Endothelial cell of umbilical vein (primary cell): ENCODE data around the gene DAB2. TPM values are rescaled to one million over a fixed set of nuclear protein-coding genes. Genes with fewer than 3 reads are reported as not detected.
A peak's percentile ranks its signal among the peaks of the same experiment; 100 is the strongest.

Experiments
- Bru-seq: library from RNA; stranded (reverse); fragments of 400-500 nt; gene quantifications from one replicate; lab custom pipeline; 2021; lab: Mats Ljungman, UMichigan
- BruChase-seq, 2 experiments: library from RNA; stranded (reverse); fragments of 400-500 nt; gene quantifications; one replicate each; lab custom pipeline; 2021; lab: Mats Ljungman, UMichigan
- BruUV-seq: library from RNA; stranded (reverse); fragments of 400-500 nt; replicated peaks from 2 replicates; lab custom pipeline; 2021; lab: Mats Ljungman, UMichigan
- CTCF ChIA-PET: fragments of 300-600, 350-600 bp; sonication (Branson Sonifier 250); formaldehyde crosslinking; loops from one replicate; lab custom pipeline; 2021; ENCODE audit warnings: antibody characterized with exemption, inconsistent platforms; lab: Charles Lee
- POLR2A ChIA-PET: fragments of 300-600, 350-600 bp; sonication (Branson Sonifier 250); formaldehyde crosslinking; loops from one replicate; lab custom pipeline; 2021; ENCODE audit warnings: antibody characterized with exemption, inconsistent platforms; lab: Charles Lee
- DNase-seq: peaks from one replicate; pipeline ENCODE4 v3.0.0-alpha.2; 2011; ENCODE audit warnings: low read depth, low spot score
- FAIRE-seq: peaks from 2 replicates; lab custom pipeline; 2011; peaks lifted over from hg19 to GRCh38; lab: Jason Lieb, UNC
- H2AFZ ChIP-seq: 2 replicates; pipeline ENCODE4 v1.6.0; 2012; ENCODE audit warnings: low read depth, low read length, control low read depth, inconsistent platforms
- H3K27ac ChIP-seq: 2 replicates; pipeline ENCODE4 v1.5.1; 2011; ENCODE audit warnings: low read depth, mild to moderate bottlenecking, control low read depth, low read length, moderate library complexity; ENCODE audit not compliant: insufficient read depth
- H3K27me3 ChIP-seq, 2 experiments: 2 replicates each; pipeline versions ENCODE4 v1.6.0 to v1.6.1; 2011; ENCODE audit warnings: low read length in 2 of 2, mixed read lengths in 1 of 2; ENCODE audit not compliant: control insufficient read depth in 2 of 2, insufficient read depth in 2 of 2
- H3K36me3 ChIP-seq, 2 experiments: 2 replicates in 1 of 2; 3 replicates in 1 of 2; pipeline ENCODE4 v1.5.1; 2011; ENCODE audit warnings: low read length in 2 of 2, mild to moderate bottlenecking in 1 of 2, moderate library complexity in 1 of 2; ENCODE audit not compliant: control insufficient read depth in 2 of 2, insufficient read depth in 2 of 2; ENCODE audit errors: extremely low read depth in 1 of 2
- H3K4me1 ChIP-seq: 3 replicates; pipeline ENCODE4 v1.5.1; 2011; ENCODE audit warnings: mild to moderate bottlenecking, low read length; ENCODE audit not compliant: control insufficient read depth, insufficient read depth; ENCODE audit errors: extremely low read depth
- H3K4me2 ChIP-seq: 2 replicates; pipeline ENCODE4 v1.6.1; 2011; ENCODE audit warnings: low read length, control low read depth, mixed read lengths; ENCODE audit not compliant: insufficient read depth
- H3K4me3 ChIP-seq, 3 experiments: fragments of 200-600 bp in 1 of 3; sonication (generic), shearing (Covaris generic) in 1 of 3; replicated peaks in 1 of 3; 2 replicates each; pipeline ENCODE4 v1.5.1; 2011 to 2016; ENCODE audit warnings: control low read depth in 3 of 3, low read length in 3 of 3, mild to moderate bottlenecking in 2 of 3, inconsistent platforms in 1 of 3, low read depth in 1 of 3, moderate library complexity in 1 of 3; ENCODE audit not compliant: insufficient read depth in 1 of 3
- H3K79me2 ChIP-seq: 2 replicates; pipeline ENCODE4 v1.6.0; 2012; ENCODE audit warnings: low read length, inconsistent platforms; ENCODE audit not compliant: control insufficient read depth, insufficient read depth
- H3K9ac ChIP-seq: replicated peaks from 2 replicates; pipeline ENCODE3; 2011; ENCODE audit warnings: low read length, control low read depth; ENCODE audit not compliant: insufficient read depth; ENCODE audit errors: extremely low read depth
- H3K9me1 ChIP-seq: replicated peaks from 3 replicates; pipeline ENCODE4 v1.6.0; 2011; ENCODE audit warnings: mild to moderate bottlenecking, low read length; ENCODE audit not compliant: control insufficient read depth, insufficient read depth; ENCODE audit errors: extremely low read depth
- H3K9me3 ChIP-seq: replicated peaks from 2 replicates; pipeline ENCODE4 v1.5.1; 2012; ENCODE audit warnings: low read length, inconsistent platforms; ENCODE audit not compliant: control insufficient read depth, insufficient read depth
- H4K20me1 ChIP-seq: replicated peaks from 2 replicates; pipeline ENCODE3; 2011; ENCODE audit warnings: mild to moderate bottlenecking, low read length; ENCODE audit not compliant: control insufficient read depth, insufficient read depth; ENCODE audit errors: extremely low read depth
- CTCF ChIP-seq, 2 donors: IDR thresholded peaks; 1 replicate in 1 of 2; 2 replicates in 1 of 2; pipeline ENCODE4 v1.5.1; 2011; ENCODE audit warnings: low read length in 2 of 2, mild to moderate bottlenecking in 2 of 2, moderate library complexity in 2 of 2, control low read depth in 1 of 2, inconsistent platforms in 1 of 2, low read depth in 1 of 2; ENCODE audit not compliant: insufficient read depth in 1 of 2; ENCODE audit errors: extremely low read depth in 1 of 2
- EZH2 ChIP-seq: IDR thresholded peaks from 2 replicates; pipeline ENCODE4 v1.6.1; 2012; ENCODE audit warnings: borderline replicate concordance, low read depth, mild to moderate bottlenecking, moderate library complexity, low read length, inconsistent platforms; ENCODE audit not compliant: severe bottlenecking
- FOS ChIP-seq: IDR thresholded peaks from 2 replicates; pipeline ENCODE4 v1.6.1; 2011; ENCODE audit warnings: mild to moderate bottlenecking, low read length, moderate library complexity, borderline replicate concordance; ENCODE audit not compliant: insufficient read depth
- GATA2 ChIP-seq: IDR thresholded peaks from 2 replicates; pipeline ENCODE4 v1.7.0; 2011; ENCODE audit warnings: low read depth, mild to moderate bottlenecking, moderate library complexity, mixed read lengths, low read length; ENCODE audit not compliant: insufficient read length, insufficient read depth
- JUN ChIP-seq: IDR thresholded peaks from 2 replicates; pipeline ENCODE4 v1.6.1; 2011; ENCODE audit warnings: borderline replicate concordance, low read depth; ENCODE audit not compliant: insufficient read length, insufficient read depth
- MAX ChIP-seq: IDR thresholded peaks from 2 replicates; pipeline ENCODE4 v1.6.1; 2011; ENCODE audit not compliant: insufficient read depth, insufficient read length
- MYC ChIP-seq: IDR thresholded peaks from one replicate; pipeline ENCODE4 v1.6.1; 2011; ENCODE audit warnings: mild to moderate bottlenecking, low read depth, low read length
- POLR2A ChIP-seq: IDR thresholded peaks from 2 replicates; pipeline ENCODE4 v1.6.1; 2012; ENCODE audit warnings: low read depth, mild to moderate bottlenecking, control low read depth, low read length
- POLR2AphosphoS5 ChIP-seq: IDR thresholded peaks from 2 replicates; pipeline ENCODE4 v1.6.1; 2012; ENCODE audit warnings: low read depth, mild to moderate bottlenecking, control low read depth, low read length, moderate library complexity; ENCODE audit not compliant: insufficient read depth
- dilution Hi-C: fragments of 300-500 bp; cut with MboI; formaldehyde crosslinking; loops from one replicate; pipeline ENCODE4 v1.15.0; 2019; ENCODE audit warnings: low sequenced_read_pairs; ENCODE audit not compliant: extremely low pct_ligation_motif_present
- intact Hi-C: fragments of 100-400 bp; cut with micrococcal nuclease; formaldehyde crosslinking; loops from one replicate; pipeline ENCODE4 v1.10.0; 2022
- long read RNA-seq: library from polyadenylated mRNA; stranded (forward); transcript quantifications from one replicate; pipeline ENCODE4 v2.0.0, GENCODE V29; 2021
- polyA minus RNA-seq, 3 experiments: library from RNA; depleted of rRNA, polyadenylated mRNA; stranded (reverse); fragments of >200 nt; gene quantifications; 1 replicate in 1 of 3; 2 replicates in 2 of 3; pipeline ENCODE4 v1.2.3, GENCODE V29; 2011
- polyA plus RNA-seq, 4 experiments: library from polyadenylated mRNA; depleted of rRNA in 3 of 4; stranded (reverse) in 3 of 4; unstranded in 1 of 4; fragments of >200 nt; gene quantifications; 2 replicates each; pipeline versions ENCODE4 v1.2.1 to v1.2.3, GENCODE V29; 2011 to 2012; ENCODE audit warnings: missing spikeins in 1 of 4
- total RNA-seq: library from RNA; stranded (reverse); gene quantifications from 2 replicates; pipeline ENCODE4 v1.2.3, GENCODE V29; 2021

The DAB2 gene
- 245 and 283 TPM in 2 replicates for total RNA-seq
- 168 TPM in 2 replicates for polyA plus RNA-seq
- 142 and 143 TPM in 2 replicates for polyA plus RNA-seq (2011; cell fraction: cytosol; rRNA removed)
- 403 and 406 TPM in 2 replicates for polyA plus RNA-seq (2011; cell fraction: nucleus; rRNA removed)
- 155 and 160 TPM in 2 replicates for polyA plus RNA-seq (2012)
- 381 and 392 TPM in 2 replicates for polyA minus RNA-seq
- polyA minus RNA-seq (2011; cell fraction: cytosol; rRNA and poly(A)+ RNA removed): 71.7 TPM
- 989 and 991 TPM in 2 replicates for polyA minus RNA-seq (2011; cell fraction: nucleus; rRNA and poly(A)+ RNA removed)
- percentile 99 among the genes with signal in this experiment for Bru-seq, nascent RNA
- BruChase-seq, experiment 1, labeled RNA remaining after a 6-hour chase: percentile 92 among the genes with signal in this experiment
- percentile 97 among the genes with signal in this experiment for BruChase-seq, experiment 2, labeled RNA remaining after a 2-hour chase
- long read RNA-seq, full-length matches to known transcripts: 230 of 372 reads
- long read RNA-seq, partial matches to known transcripts: 70 of 372 reads
- long read RNA-seq, other reads (novel, unspliced or antisense): 72 of 372 reads

GRCh38 chr5:39424736-39425637 is at the start of gene DAB2:
TSS of gene DAB2 (minus strand) at chr5:39424980. CDS start at chr5:39394320, 30,660 bp downstream.
- peak; percentile 99 for DNase-seq
- Histone ChIP-seq H3K4me3 (peak within 1 kb of the TSS; percentile 56 to 100 (median 99)), H3K9ac (peak within 1 kb of the TSS; percentile 100), H3K79me2 (peaks cover 47% of the 10 kb centered on the region), H3K9me3 (no peaks in the 10 kb centered on the region), H4K20me1 (peaks cover under 1% of the 10 kb centered on the region), H3K4me2 (peak within 1 kb of the TSS; percentile 69), H3K9me1 (no peaks in the 10 kb centered on the region), H3K27me3 (no peaks in the 10 kb centered on the region), H3K36me3 (peaks cover 3 to 5% of the 10 kb centered on the region in 2 experiments), H2AFZ (peak within 1 kb of the TSS; percentile 18), H3K4me1 (peaks cover 61% of the 10 kb centered on the region), H3K27ac (peak within 1 kb of the TSS; percentile 91)
- BruUV-seq: TSS peak; percentile 73
- dilution Hi-C loops: loop anchor here (25.0 kb wide), 1 partner anchor 112 kb away; no protein-coding TSS in a partner anchor
- ChIA-PET CTCF (interaction anchor here (0.6 to 8.4 kb wide), 46 partner anchors 9 to 345 kb away, joined by 3 to 210 read pairs (median 6); no protein-coding TSS in a partner anchor), POLR2A (interaction anchor here (0.7 to 3.8 kb wide), 25 partner anchors 9 to 1266 kb away, joined by 3 to 50 read pairs (median 8); no protein-coding TSS in a partner anchor)
- peak; percentile 71 for TF ChIP-seq POLR2AphosphoS5
- TF ChIP-seq JUN: no peak
- TF ChIP-seq EZH2: no peak
- no peak for TF ChIP-seq MAX
- no peak for TF ChIP-seq MYC
- TF ChIP-seq FOS: peak; percentile 23
- TF ChIP-seq CTCF (IDR thresholded peaks at IDR 0.05; ENCODE audit: extremely low read depth in 1 of 2, insufficient read depth in 1 of 2, low read depth in 1 of 2, low read length in 2 of 2): peak; percentile 87 to 88
- peak; percentile 36 for TF ChIP-seq POLR2A
- peak; percentile 81 for TF ChIP-seq GATA2
- peak; percentile 90 for FAIRE-seq
- intact Hi-C loops: loop anchor here (1.0 to 10.0 kb wide), 8 partner anchors 26 to 350 kb away; partner anchors contain the start of gene RICTOR
